ENCODE results near the gene OR1F1. TPM values are rescaled to one million over a fixed set of nuclear protein-coding genes. Genes with fewer than 3 reads are reported as not detected.
"Not testable (repeated sequence)": the region's sequence is repeated elsewhere in the genome, so short reads cannot be mapped to it uniquely, and the experiment has no call there.

Gene OR1F1
- total RNA-seq, 1 experiment from 2014 or later: 0.26 TPM

DNA sequence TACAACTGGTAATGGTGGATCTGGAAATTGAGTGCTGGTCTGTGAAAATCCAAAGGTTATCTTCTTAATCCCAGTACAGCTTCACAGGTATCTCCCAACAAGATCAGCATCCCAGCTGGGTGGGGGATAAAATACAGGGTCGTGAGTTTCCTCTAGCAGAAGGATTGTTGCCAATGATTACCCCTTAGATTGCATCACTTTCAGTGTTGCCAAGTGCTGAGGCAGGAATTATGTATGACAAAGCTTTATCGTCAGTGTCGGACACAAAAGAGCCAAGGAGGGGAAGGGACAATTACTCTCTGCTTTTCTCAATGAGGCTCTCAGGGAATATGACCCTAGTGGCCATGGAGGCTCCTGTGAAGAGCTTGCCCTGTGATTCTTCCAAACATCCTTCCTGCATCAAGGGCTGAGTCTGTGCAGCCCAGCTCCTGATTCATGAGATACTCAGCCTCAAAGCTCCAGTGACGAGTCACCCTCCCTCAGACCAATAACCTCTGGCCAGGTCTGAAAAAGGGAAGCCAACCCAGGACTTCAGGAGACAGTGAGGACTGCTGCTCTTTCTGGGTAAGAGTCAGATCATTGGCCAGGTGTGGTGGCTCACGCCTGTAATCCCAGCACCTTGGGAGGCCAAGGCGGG is 15.0 kb downstream of the OR1F1 start:
- no TSS peak for BruUV-seq (replicated peaks)
- in situ Hi-C loops (cut with HindIII; ENCODE audit: low pct_unique_long_range_greater_than_20kb, low sequenced_read_pairs) (no loop called here), intact Hi-C loops (cut with micrococcal nuclease; ENCODE audit: unreplicated experiment) (no loop called here)
- ChIA-PET POLR2A (interaction anchor here (0.6 kb wide), 1 partner anchor 292 kb away, joined by 4 read pairs; no protein-coding TSS in a partner anchor), CTCF (interaction anchor here (0.6 kb wide), 1 partner anchor 158 kb away, joined by 4 read pairs; no protein-coding TSS in a partner anchor)
- Histone ChIP-seq H3K27ac (ENCODE audit: low read length) (no peak overlapping the region), H3K4me3 (ENCODE audit: low read depth in 2 of 2, low read length in 2 of 2) (no peak overlapping the region), H3K4me1 (ENCODE audit: control insufficient read depth, insufficient read depth, low read length) (no peaks in the 10 kb centered on the region), H3K36me3 (ENCODE audit: control insufficient read depth, insufficient read depth, low read length) (no peaks in the 10 kb centered on the region), H3K9me3 (ENCODE audit: control insufficient read depth, insufficient read depth, low read depth, low read length) (no peaks in the 10 kb centered on the region), H3K27me3 (ENCODE audit: control insufficient read depth, insufficient read depth, low read length) (no peaks in the 10 kb centered on the region)
- no peak for ATAC-seq
- DNase-seq (ENCODE audit: low read depth, low spot score): no peak
- TF ChIP-seq, protein P1, sequence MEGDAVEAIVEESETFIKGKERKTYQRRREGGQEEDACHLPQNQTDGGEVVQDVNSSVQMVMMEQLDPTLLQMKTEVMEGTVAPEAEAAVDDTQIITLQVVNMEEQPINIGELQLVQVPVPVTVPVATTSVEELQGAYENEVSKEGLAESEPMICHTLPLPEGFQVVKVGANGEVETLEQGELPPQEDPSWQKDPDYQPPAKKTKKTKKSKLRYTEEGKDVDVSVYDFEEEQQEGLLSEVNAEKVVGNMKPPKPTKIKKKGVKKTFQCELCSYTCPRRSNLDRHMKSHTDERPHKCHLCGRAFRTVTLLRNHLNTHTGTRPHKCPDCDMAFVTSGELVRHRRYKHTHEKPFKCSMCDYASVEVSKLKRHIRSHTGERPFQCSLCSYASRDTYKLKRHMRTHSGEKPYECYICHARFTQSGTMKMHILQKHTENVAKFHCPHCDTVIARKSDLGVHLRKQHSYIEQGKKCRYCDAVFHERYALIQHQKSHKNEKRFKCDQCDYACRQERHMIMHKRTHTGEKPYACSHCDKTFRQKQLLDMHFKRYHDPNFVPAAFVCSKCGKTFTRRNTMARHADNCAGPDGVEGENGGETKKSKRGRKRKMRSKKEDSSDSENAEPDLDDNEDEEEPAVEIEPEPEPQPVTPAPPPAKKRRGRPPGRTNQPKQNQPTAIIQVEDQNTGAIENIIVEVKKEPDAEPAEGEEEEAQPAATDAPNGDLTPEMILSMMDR (IDR thresholded peaks at IDR 0.05): no peak
- no peak for TF ChIP-seq TCF7L2 (IDR thresholded peaks at IDR 0.05; ENCODE audit: low read depth, low read length)
- TF ChIP-seq, protein P2, sequence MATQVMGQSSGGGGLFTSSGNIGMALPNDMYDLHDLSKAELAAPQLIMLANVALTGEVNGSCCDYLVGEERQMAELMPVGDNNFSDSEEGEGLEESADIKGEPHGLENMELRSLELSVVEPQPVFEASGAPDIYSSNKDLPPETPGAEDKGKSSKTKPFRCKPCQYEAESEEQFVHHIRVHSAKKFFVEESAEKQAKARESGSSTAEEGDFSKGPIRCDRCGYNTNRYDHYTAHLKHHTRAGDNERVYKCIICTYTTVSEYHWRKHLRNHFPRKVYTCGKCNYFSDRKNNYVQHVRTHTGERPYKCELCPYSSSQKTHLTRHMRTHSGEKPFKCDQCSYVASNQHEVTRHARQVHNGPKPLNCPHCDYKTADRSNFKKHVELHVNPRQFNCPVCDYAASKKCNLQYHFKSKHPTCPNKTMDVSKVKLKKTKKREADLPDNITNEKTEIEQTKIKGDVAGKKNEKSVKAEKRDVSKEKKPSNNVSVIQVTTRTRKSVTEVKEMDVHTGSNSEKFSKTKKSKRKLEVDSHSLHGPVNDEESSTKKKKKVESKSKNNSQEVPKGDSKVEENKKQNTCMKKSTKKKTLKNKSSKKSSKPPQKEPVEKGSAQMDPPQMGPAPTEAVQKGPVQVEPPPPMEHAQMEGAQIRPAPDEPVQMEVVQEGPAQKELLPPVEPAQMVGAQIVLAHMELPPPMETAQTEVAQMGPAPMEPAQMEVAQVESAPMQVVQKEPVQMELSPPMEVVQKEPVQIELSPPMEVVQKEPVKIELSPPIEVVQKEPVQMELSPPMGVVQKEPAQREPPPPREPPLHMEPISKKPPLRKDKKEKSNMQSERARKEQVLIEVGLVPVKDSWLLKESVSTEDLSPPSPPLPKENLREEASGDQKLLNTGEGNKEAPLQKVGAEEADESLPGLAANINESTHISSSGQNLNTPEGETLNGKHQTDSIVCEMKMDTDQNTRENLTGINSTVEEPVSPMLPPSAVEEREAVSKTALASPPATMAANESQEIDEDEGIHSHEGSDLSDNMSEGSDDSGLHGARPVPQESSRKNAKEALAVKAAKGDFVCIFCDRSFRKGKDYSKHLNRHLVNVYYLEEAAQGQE (IDR thresholded peaks at IDR 0.05; ENCODE audit: insufficient read depth in 1 of 2, low read depth in 2 of 2, low read length in 1 of 2): no peak
- no peak for TF ChIP-seq POLR2AphosphoS5 (IDR thresholded peaks at IDR 0.05; ENCODE audit: low read depth, low read length)
- TF ChIP-seq SIN3A (IDR thresholded peaks at IDR 0.05; ENCODE audit: borderline replicate concordance, insufficient read depth, low read depth, low read length): no peak

DNA sequence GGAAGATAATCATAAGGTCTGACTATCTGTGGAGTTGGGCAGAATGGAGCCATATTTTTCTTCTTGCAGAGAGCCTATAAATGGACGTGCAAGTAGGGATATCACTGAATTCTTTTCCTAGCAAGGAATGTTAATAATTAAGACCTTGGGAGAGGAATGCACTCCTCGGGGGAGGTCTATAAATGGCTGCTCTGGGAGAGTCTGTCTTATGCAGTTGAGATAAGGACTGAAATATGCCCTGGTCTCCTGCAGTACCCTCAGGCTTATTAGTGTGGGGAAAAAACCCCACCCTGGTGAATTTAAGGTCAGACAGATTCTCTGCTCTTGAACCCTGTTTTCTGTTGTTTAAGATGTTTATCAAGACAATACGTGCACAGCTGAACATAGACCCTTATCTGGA is 17.9 kb downstream of the OR1F1 start:
- in situ Hi-C loops (cut with HindIII; ENCODE audit: low pct_unique_long_range_greater_than_20kb, low sequenced_read_pairs); DNase-seq (ENCODE audit: low read depth, low spot score); CTCF ChIA-PET; H3K27me3 ChIP-seq (ENCODE audit: control insufficient read depth, insufficient read depth, low read length); H3K36me3 ChIP-seq (ENCODE audit: control insufficient read depth, insufficient read depth, low read length); BruUV-seq (replicated peaks); POLR2A ChIA-PET; H3K4me3 ChIP-seq (ENCODE audit: low read depth in 2 of 2, low read length in 2 of 2); H3K27ac ChIP-seq (ENCODE audit: low read length); H3K4me1 ChIP-seq (ENCODE audit: control insufficient read depth, insufficient read depth, low read length); H3K9me3 ChIP-seq (ENCODE audit: control insufficient read depth, insufficient read depth, low read depth, low read length); intact Hi-C loops (cut with micrococcal nuclease; ENCODE audit: unreplicated experiment); ATAC-seq: not testable (repeated sequence)

Data from Panc1 (cell line).